GM12872 (cell line): Measurements from ENCODE around the gene CLTC.

ENCODE experiments used
- CTCF ChIP-seq: IDR thresholded peaks from 3 replicates; pipeline ENCODE4 v1.5.1; 2011; ENCODE audit warnings: low read depth, mild to moderate bottlenecking, low read length, moderate library complexity; ENCODE audit not compliant: insufficient read depth

Gene CLTC

GRCh38 chr17:59699786-59700185 is 80.1 kb downstream of the CLTC start:
- TF ChIP-seq CTCF: no peak

- no peak for TF ChIP-seq CTCF
These were observed 82.6 kb downstream of the CLTC start for GRCh38 chr17:59702304-59702703.

GRCh38 chr17:59707149-59707970 is 87.7 kb downstream of the CLTC start, which contains the start of the genes PTRH2 and VMP1:
Gene PTRH2, minus strand, starts transcription at chr17:59707430. Its CDS starts 9,452 bp downstream, at chr17:59697978.
Gene VMP1, plus strand, starts transcription at chr17:59707654. Its CDS starts 23,793 bp downstream, at chr17:59731447.
- no peak for TF ChIP-seq CTCF

GRCh38 chr17:59707971-59708430 is 88.3 kb downstream of the CLTC start:
- TF ChIP-seq CTCF: no peak

GRCh38 chr17:59711936-59712335 is 92.2 kb downstream of the CLTC start:
- no peak for TF ChIP-seq CTCF

GRCh38 chr17:59712862-59713261 is 93.2 kb downstream of the CLTC start:
- TF ChIP-seq CTCF: no peak

GRCh38 chr17:59714255-59714654 is 94.6 kb downstream of the CLTC start:
- TF ChIP-seq CTCF: no peak
